Renal cortex interstitium (tissue), 11 donors: ENCODE measurements around the gene TRRAP. TPM values are rescaled to one million over a fixed set of nuclear protein-coding genes. Genes with fewer than 3 reads are reported as not detected.
"Not testable (repeated sequence)": the region's sequence is repeated elsewhere in the genome, so short reads cannot be mapped to it uniquely, and the experiment has no call there.

Source experiments
- DNase-seq, 11 donors: peaks; one replicate each; pipeline ENCODE4 v3.0.0-alpha.2; 2013; ENCODE audit warnings: low read depth in 9 of 11, low spot score in 4 of 11; ENCODE audit errors: extremely low read depth in 1 of 11
- polyA plus RNA-seq, 3 donors: library from polyadenylated mRNA; unstranded; fragments of 120-200 nt; gene quantifications; one replicate each; pipeline ENCODE4 v1.2.1, GENCODE V29; 2013; ENCODE audit not compliant: insufficient read length in 3 of 3

The TRRAP gene
- polyA plus RNA-seq, 3 donors: 42.4 to 45.4 (median 43.7) TPM

GRCh38 chr7:99033765-99034164 lies 155.4 kb downstream of the TRRAP start:
- DNase-seq: no peak

- no peak for DNase-seq
Measured at GRCh38 chr7:99034932-99035722, 156.8 kb downstream of the TRRAP start.

GRCh38 chr7:99035723-99036545 lies 157.6 kb downstream of the TRRAP start:
- DNase-seq: no peak

- no peak for DNase-seq
Measured at GRCh38 chr7:99036546-99037111, 158.3 kb downstream of the TRRAP start.

GRCh38 chr7:99037327-99037940 lies 159.1 kb downstream of the TRRAP start:
- DNase-seq: no peak

- DNase-seq: no peak
Measured at GRCh38 chr7:99038086-99038855, 159.9 kb downstream of the TRRAP start.

GRCh38 chr7:99039384-99039891 lies 161.1 kb downstream of the TRRAP start:
- DNase-seq: no peak

- peak; percentile 72 to 89 (median 80) for DNase-seq
Measured at GRCh38 chr7:99040104-99040958, 162.0 kb downstream of the TRRAP start.

GRCh38 chr7:99041526-99041925 lies 163.2 kb downstream of the TRRAP start:
- no peak for DNase-seq

GRCh38 chr7:99042957-99043356 lies 164.6 kb downstream of the TRRAP start:
- no peak for DNase-seq

- DNase-seq: not testable (repeated sequence)
Measured at GRCh38 chr7:99044858-99045257, 166.5 kb downstream of the TRRAP start.

- not testable (repeated sequence) for DNase-seq
Measured at GRCh38 chr7:99046262-99046661, 167.9 kb downstream of the TRRAP start.

GRCh38 chr7:99046722-99047121 lies 168.4 kb downstream of the TRRAP start:
- DNase-seq: no peak

- DNase-seq: no peak
Measured at GRCh38 chr7:99047526-99048077, 169.3 kb downstream of the TRRAP start.

- no peak for DNase-seq
Measured at GRCh38 chr7:99050971-99051370, 172.6 kb downstream of the TRRAP start.

GRCh38 chr7:99054781-99055180 lies 176.4 kb downstream of the TRRAP start:
- no peak for DNase-seq

- DNase-seq: no peak
Measured at GRCh38 chr7:99061001-99061776, 182.9 kb downstream of the TRRAP start.
